SK-MEL-5 (cell line): ENCODE measurements around the gene SERPINI1. TPM values are rescaled to one million over a fixed set of nuclear protein-coding genes. Genes with fewer than 3 reads are reported as not detected.
A peak's percentile ranks its signal among the peaks of the same experiment; 100 is the strongest.

ENCODE experiments used
- DNase-seq: peaks from one replicate; pipeline ENCODE4 v3.0.0-alpha.2; 2016; ENCODE audit warnings: low read depth, low spot score
- in situ Hi-C: cut with HindIII; loops from 2 replicates; pipeline ENCODE4 v1.10.0; 2016; ENCODE audit warnings: low sequenced_read_pairs, high pct_unique_total_duplicates, low pct_unique_long_range_greater_than_20kb
- total RNA-seq: library from RNA; depleted of rRNA; stranded (reverse); fragments of >200 nt; shearing (Covaris generic); gene quantifications from 2 replicates; pipeline ENCODE4 v1.2.3, GENCODE V29; 2014

SERPINI1 gene
- total RNA-seq, 1 experiment from 2014 or later, result 14.6 TPM

DNA sequence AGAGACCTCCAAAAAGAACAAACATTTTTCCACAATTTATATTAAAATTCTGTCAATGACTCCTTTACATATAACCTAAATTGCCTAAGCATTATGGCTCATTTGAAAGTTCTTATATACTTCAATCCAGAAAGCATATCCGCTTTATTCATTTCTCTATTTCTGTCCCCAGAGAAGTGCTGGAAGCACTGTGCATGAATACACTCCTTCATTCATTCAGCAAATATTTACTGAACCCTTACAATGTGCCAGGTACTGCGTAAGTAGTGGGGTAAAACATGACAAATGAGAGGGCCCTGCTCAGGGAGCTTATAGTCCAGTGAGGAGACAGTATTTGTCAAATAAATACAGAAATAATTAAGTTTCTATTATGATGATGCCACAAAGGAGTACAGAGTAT is 4.1 kb upstream of the SERPINI1 start:
- DNase-seq, result no peak
- in situ Hi-C loops, result no loop called here

DNA sequence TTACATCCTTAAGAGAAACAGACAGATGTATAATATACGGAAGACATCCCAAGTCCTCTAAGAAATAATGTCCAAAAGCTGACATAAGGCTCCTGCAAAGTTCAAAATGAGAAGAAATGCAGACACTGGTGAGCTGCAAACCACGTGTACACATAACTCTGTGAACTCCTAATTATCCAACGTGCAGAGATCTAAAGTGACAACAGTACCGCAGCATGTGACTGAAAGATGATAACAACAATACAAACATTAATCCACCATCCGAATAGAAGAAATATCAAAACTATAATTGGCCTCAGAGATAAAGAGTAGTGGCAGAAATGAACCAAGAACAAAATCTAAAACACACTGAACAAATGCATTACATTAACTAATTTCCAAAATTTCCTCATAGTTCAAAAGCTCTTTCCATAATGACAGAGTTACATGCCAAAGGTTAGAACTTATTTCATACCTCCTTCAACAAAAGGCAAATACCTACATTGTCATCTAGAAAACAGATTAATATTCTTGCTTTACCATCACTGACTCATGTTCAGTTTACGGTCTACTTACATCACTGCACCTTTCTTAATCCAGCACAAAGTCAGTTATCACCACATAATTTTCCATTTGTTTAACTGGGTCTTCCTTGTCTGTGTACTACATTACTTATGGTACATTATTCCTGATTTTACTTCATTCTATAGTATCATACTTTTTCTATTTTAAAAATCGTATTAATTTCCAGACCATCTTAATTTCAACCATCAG is 3.0 kb upstream of the SERPINI1 start:
- in situ Hi-C loops, result no loop called here
- no peak for DNase-seq

DNA sequence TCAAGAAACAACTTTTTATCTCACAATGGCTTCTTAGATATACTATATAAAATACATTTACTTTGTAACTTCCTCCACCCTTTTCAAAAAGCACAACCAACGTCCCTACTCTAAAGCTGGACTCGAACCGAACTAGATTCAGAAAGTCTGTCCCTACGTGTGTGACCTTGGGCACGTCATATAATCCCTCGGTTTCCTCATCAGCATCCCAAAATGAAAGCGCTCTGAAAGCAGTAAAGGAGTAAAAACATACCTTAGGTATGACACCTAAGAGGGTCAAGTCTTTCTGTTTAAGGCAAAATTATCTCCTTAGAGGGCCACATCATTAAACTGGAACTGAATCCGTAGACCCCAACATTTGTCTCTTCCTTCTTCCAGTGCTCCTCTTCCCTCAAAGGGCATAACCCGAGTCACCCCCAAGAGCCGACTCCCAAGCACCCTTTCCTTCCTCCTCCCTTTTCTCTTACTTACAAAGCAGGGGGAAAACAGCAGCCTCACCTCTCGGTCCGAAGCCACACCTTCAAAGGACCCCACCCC is 1.5 kb upstream of the SERPINI1 start:
- peak; percentile 35 for DNase-seq
- in situ Hi-C loops, result no loop called here

DNA sequence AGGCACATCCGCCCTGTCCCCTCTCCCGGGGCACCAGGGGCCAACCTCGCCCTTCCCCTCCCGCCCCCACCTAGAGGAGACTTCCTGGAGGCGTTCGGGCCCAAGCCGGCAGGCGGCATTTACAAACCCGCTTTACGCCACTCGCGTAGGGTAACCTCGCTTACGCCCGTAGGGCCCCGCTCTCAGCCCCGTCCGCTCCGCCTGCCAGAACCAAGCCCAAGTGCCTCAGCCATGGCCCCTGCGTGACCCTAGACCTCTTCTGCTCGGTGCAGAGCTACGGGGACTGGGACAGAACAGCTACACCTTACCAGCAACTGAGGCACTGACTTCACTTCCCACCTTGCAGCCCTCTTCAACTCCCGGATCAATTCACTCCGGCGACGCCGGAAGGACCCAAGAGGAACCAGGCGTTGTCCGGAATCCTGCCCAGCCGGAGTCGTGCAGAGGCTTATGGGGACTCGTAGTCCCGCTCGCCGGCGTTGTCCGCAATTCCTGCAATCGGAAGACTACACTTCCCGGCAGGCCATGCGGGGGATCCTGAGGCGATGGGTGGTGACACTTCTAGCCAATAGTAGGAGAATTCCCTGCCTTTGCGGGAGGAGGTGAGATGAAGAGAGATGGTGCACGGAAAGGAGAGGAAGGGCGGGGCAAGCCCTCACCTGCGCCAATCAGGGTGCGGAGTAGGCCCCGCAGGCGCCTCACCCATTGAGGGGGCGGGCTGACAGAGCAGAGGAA is 856 bp upstream of the SERPINI1 start, which contains the start of gene PDCD10:
PDCD10 (minus strand) TSS at position 395 of the 735 bp plus-strand sequence. CDS start 14,735 bp downstream, outside the sequence.
- in situ Hi-C loops, result no loop called here
- DNase-seq, result peak; percentile 99

DNA sequence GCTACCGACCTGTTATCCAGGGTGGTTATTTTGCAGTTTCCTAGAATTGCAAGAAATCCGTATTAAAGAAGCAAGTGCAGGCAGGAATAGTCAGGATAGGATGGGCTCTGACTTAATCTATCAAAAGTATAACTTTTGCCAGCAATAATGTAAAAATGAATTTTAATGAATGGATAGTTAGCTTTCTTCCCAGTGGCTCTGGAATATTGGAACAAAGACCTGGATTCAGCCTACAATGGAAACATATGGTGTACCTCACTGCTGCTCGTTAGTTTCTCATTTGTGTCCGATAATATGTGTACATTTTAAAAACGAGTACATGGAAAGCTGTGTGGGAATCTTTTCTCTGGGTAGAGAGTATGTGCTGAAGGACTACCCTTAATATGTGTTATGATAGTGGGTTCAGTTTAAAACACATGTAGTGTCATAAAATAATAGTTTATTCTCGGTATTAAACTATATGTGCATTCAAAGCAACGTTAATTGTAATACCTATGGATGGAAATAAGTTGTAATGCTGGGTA is 805 bp downstream of the SERPINI1 start:
- DNase-seq, result no peak
- in situ Hi-C loops, result no loop called here

DNA sequence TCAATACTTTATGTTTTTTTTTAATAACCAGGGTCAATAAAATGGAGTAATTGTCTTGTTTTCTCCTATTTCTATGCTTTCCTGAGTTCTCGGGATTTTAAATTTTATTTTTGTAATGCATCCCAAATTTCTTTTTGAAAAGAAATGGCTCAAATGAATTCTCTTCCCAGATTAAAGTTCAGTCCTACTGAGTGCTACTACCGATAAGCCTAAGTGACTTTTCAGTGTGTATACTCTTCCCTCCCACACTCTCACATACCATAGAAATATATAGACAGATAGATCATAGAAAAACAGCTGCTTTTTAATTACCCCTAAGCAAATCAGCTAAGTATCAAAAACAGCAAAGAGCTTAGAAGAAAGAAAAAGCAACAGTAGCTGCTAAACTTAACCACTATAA is 1.5 kb downstream of the SERPINI1 start:
- in situ Hi-C loops, result no loop called here
- DNase-seq, result no peak

DNA sequence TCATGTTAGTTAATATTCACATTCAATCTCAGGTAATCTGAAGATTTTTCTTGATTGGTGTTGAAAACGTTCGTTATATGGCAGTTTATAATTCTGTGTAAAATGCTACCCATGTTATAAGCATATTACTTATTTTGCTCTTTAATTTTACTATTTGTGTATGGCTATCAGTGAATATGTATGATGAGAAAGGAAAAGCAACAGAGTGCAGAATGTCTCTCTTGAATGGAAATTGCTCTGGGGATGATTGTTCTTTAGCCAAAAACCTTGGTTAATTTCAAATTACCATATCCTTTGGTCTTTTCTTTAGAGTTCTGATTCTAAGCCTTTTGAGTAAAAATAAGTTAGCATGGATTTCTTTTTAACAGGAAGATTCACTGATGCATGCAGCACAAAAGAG is 2.5 kb downstream of the SERPINI1 start:
- in situ Hi-C loops, result no loop called here
- DNase-seq, result no peak

DNA sequence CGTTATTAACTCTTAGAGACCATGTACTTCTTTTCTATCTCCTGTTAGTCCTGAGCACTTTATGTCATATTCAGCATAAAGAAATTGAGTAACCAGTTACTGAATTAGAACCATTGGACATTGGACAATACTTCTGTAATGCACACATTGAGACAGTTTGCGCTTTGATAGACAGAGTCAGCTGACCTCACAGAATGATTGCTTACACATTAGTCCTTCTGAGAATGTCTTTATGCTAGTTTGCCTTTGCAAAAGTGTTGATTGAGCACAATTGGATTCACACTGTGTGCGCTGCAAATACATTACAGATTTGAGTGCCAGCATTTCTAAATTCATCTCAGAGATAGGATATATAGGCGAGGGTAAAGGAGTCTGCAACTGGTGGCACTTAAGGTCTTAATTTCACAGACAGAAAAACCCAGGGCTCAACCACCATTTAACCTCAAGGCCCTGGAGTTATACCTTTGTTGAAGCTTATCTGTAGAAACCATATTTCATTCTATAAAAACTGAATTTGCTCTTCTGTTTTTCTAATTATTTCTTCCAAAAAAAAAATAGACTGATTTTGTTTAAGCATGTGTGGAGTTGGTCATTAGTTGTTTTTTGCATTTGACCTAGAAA is 3.8 kb downstream of the SERPINI1 start:
- peak; percentile 83 for DNase-seq
- in situ Hi-C loops, result no loop called here

DNA sequence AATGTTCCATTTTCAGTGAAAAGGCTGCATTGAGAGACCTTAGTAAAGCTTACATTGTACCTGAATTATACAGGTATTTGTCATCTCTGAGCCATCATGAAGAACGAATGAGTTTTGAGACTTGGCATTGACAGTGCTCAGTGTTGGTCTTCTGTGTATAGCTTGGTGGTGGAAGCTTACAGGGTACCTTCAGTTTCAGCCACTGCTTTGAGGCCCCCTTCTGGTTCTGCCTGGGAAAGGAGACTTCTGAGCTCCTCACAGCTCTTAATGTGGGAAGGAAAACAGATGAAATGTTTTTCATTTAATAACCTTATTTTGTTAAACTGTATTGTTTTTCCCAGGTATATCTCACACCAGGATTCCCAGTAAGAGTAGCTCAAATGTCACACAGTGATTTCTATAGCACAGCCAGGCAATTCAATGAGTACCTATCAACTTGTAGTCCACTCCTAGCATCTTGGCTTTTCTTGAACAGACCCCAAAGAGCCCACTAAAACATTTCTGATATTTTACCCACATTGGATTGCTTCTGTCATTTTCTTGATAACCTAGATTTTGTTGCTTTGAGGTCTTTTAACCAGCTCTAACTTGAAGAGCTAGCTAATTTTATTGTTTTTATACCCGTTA is 5.6 kb downstream of the SERPINI1 start:
- in situ Hi-C loops, result no loop called here
- DNase-seq, result peak; percentile 78

DNA sequence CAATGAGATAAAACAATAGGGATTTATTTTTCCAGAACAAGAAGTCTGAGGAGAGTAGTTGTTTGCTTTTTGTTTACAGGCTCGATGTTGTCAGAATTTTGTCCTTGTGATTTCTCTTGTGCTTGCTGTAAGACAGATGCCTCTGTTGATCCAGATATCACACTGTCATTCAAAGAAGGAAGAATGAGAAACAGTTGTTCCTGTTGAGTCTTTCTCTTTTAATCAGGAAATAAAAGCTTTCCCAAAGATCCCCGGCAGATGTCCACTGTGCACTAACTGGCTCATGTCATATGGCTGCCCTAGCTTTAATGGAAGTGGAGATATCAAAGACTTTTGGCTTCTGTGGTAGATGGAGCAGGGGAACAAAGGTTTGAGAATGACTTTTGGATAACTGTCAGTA is 6.8 kb downstream of the SERPINI1 start:
- in situ Hi-C loops, result no loop called here
- peak; percentile 85 for DNase-seq

DNA sequence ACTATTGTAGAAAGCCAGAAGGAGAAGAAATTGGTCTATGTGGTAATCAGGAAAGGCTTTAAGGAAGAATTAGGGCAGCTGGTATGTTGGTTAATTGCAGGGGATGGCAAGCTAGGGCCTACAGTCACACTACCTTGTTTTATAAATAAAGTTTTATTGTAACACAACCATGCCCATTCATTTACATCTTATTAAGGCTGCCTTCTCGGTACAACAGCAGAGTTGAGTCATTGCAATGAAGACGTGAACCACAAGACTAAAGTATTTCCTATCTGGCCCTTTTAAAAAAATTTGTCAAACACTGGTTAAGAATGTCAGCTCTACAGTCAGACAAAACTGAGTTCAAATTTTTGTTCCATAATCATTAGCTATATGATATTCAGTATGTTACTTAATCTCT is 8.3 kb downstream of the SERPINI1 start:
- in situ Hi-C loops, result no loop called here
- no peak for DNase-seq

DNA sequence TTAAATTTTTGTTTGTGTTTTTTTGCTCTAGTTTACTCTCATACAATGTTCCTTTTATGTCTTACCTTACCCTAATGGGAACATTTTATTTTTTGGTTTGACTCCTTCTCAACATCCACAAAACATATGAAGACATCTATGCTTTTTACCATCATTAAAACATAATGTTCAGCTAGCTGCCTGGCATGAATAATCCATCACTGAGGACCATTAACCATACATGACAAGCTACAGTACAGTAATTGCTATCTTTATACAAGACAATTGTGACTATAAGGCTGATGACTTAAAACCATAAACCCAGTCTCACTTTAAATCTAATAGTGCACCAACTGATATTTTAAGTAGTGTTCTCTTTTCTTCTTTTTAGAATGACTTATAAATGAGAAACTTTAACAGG is 13.7 kb downstream of the SERPINI1 start:
- in situ Hi-C loops, result no loop called here
- DNase-seq, result no peak

DNA sequence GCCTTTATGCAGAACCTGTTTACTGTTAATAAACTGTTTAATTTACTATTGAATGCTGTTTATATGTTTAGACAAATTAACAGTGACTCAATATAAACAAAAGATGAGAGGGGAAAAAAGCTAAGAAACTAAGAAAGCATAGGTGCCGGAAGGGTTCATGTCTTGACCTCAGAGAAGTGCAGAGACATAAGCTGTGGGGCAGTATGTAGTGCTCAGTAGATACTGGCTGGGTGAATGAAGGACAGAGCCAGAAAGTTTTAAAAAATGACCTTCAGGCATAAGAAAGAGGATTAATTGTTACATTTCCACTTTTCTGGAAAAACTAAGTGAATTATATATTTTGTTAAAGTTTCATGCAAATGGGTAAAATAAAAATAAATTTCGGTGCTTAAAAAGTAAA is 14.2 kb downstream of the SERPINI1 start:
- no peak for DNase-seq
- in situ Hi-C loops, result no loop called here

DNA sequence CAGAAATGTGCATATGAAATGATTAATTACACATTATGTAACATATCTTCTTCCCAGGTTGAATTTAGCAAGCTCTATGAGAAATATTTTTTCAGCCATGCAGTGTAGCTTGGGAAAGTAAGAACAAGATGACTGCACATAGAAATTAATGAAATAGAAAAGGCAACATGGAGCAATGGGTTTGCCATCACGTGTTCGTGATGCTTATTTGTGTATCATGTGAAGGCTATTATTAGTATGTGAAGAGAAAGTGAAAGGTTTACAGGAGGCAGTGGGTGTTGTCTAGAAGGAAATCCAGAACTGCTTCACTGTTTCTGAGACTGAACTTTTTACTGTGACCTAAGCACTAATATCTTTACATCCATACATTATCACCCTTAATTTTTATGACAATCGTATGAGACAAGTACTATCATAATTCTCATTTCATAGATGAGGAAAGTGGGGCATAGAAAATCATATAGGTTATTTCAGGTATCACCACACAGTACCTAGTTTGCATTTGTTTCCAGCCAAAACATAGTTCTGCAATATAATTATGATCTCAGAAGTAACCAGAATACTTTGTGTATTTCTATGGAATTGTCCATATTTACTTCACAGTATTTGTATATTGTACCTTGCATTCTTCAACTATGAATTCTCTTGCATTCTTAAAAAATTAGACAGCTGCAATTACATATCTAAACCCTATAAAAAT is 14.9 kb downstream of the SERPINI1 start:
- peak; percentile 72 for DNase-seq
- in situ Hi-C loops, result no loop called here

DNA sequence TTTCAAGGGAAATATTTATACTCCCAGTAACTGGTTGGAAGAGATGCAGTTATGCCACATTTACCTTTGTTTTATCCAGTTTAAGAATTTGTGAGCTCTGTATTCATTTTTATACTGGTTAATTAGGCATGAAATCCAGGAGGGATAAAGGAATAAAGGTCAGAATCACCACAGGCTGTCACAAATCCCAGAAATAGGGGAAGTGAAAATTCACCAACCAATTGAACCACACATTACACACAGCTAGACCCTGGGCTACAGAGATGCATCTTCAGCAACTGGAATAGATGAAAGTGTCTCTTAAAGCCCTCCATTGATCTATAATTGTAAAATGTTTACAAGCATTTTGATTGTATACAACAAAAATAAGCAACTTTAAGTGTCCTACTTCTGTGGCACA is 18.5 kb downstream of the SERPINI1 start:
- in situ Hi-C loops, result no loop called here
- DNase-seq, result no peak

DNA sequence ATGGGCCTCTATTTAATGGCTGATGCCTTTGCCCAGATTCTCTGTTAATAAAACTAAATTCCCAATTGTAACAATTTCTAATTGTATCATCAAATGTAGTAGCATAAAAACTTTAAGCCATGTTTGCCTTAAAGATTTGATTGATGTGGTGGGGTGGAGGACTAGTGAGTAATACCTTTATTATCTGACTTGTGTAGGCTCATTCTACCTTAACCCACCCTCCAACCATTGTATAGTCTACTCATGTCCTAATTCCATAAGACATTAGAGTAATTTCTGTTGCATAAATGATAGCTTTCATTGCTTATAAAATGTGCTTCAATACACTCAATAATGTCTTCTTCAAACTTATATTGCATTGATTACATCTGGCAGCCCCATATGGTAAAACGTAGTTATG is 25.8 kb downstream of the SERPINI1 start:
- in situ Hi-C loops, result no loop called here
- no peak for DNase-seq

DNA sequence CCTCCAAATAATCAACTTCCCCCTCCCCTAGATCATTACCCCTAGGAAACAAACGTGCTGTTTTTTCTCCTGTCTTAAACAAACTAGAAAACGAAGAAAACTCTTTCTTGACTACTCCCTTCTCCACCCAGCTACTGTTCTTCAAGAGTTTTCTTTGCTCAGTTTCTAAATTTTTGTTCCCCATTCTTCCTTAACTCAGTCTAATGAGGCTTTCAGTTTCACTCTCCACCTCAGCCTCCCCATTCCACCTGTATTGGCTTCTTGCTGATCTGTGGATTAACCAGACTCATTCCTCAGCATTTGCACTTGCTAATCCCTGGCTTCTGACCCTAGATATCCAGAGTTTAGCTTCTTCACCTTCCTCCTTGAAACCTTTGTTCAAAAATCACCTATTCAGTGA is 26.8 kb downstream of the SERPINI1 start:
- no peak for DNase-seq
- in situ Hi-C loops, result no loop called here
